LNCAP (cell line): ENCODE results near the gene C19orf33.

Source experiments
- TF ChIP-seq, protein P1 (sequence below): fragments of 450-650 bp; IDR thresholded peaks from 2 replicates; pipeline ENCODE4 v1.5.1; 2017; ENCODE audit warnings: mild to moderate bottlenecking

C19orf33 gene

DNA sequence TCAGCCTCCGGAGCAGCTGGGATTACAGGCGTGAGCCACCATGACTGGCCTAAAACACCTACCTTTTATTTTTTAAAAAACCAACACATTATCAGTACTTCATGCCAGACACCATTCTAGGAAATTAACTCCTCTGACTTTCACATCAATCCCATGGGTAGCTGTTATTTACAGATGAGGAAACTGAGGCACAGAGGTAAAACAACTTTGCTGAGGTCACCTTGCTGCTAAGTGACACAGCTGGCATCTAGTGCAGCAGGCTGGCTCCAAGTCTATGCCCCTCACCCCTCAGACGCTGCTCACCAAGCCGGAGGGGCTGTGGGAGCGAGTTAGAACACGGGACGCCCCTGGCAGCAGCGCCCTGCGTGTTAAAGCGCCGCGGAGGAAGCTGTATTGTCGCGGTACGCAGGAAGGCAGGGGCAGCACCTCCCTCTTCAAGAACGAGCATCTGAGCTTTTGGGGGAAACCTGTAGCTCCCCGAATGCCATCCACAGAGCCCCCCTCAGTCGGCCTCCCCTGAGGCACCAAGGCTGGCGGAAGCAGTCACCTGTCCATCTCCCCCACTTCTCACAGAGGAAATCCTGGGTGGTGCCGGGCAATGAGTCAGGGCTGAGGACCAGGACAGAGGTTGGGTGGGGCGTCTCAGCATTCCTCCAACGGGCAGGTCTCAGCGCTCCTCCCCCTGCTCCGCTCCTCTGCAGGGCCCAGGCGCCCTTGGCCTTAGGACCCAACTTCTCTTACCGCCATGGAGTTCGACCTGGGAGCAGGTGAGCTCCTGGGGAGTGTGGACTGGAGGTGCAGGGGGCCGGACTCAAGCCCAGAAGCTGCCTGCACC, at the start of gene C19orf33:
Gene C19orf33, plus strand, starts transcription at position 735 of the 835 bp plus-strand sequence. Its CDS starts 11 bp downstream, at position 746.
- TF ChIP-seq, protein P1, sequence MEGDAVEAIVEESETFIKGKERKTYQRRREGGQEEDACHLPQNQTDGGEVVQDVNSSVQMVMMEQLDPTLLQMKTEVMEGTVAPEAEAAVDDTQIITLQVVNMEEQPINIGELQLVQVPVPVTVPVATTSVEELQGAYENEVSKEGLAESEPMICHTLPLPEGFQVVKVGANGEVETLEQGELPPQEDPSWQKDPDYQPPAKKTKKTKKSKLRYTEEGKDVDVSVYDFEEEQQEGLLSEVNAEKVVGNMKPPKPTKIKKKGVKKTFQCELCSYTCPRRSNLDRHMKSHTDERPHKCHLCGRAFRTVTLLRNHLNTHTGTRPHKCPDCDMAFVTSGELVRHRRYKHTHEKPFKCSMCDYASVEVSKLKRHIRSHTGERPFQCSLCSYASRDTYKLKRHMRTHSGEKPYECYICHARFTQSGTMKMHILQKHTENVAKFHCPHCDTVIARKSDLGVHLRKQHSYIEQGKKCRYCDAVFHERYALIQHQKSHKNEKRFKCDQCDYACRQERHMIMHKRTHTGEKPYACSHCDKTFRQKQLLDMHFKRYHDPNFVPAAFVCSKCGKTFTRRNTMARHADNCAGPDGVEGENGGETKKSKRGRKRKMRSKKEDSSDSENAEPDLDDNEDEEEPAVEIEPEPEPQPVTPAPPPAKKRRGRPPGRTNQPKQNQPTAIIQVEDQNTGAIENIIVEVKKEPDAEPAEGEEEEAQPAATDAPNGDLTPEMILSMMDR, result no peak

GRCh38 chr19:38255383-38256014, 48.6 kb upstream of the C19orf33 start:
- TF ChIP-seq, protein P1, result no peak

GRCh38 chr19:38262585-38263268, 41.3 kb upstream of the C19orf33 start:
- TF ChIP-seq, protein P1, result no peak

DNA sequence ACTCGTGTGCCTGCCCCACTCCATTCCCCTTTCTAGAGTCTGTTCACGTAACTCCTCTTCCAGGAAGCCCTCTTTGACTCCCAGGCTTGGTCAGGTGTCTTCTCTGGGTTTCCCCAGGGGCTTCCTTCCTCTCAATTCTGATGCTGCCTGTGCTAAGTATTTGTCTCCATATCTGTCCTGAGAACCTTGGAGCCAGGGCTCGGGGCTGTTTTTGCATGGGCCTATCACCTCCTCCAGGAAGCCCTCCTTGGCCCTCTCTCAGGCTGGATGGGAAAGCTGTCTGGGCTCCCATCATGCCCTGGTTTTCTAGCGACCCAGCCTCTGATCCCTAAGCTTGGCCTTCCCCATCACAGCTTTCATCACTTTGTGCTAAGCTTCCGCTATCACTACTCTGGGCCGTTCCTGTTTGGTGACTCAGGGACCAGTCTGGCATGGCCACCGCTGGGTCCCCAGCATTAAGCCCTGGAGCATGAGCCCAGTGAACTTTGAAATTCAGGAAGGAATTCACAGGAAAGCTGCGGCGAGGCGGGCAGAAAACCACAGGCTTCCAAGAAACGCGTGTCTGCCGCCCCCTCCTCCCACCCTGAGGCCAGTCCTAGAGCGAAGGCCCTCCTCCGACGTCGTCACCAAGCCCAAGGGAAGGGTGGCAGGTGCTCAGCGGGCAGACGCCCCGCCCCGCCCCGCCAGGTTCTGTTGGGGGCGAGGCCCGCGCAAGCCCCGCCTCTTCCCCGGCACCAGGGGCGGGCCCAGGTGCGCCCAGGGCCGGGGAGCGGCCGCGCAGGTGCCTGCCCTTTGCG, 40.2 kb upstream of the C19orf33 start:
- TF ChIP-seq, protein P1, result no peak

- TF ChIP-seq, protein P1, result no peak
These were observed 39.4 kb upstream of the C19orf33 start, which contains the start of gene SPINT2 for GRCh38 chr19:38264486-38265212. TSS of gene SPINT2 (plus strand) at chr19:38264573. CDS start at chr19:38264893, 320 bp downstream.

DNA sequence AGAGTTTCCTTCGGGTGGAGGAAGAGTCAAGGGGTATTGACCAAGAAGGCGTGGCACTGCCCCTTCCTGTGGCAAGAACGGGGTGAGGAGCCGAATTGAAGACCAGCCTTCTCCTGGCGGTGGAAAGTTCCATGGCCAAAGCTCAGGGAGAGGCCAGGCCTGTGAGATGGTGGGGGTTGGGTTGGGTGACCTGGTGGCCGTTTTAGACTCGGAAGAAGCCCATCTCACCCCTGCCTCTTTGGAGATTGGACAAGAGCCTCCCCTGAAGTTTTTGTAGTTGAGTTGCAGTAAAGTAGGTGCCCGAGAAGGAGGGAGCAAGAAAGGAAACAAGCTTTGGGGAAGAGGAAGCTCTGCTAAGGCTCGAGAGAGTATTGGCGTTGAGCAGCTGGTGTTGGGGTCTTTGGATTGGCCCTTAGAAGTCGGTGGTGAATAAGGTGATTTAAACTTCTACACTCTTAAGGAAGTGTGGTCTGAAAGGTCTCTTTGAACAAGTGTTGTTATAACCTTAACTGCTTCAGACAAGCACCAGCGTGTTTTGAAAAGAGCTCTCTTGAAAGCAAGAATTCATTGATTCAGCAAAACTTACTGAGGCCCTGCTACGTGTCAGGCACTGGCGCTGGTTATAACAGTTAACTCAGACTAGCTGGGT, 38.7 kb upstream of the C19orf33 start:
- TF ChIP-seq, protein P1, result no peak
